Measurements from ENCODE around the gene TGFBI.

Gene TGFBI

GRCh38 chr5:136084698-136085097, 55.9 kb downstream of the TGFBI start:
- in situ Hi-C loops (cut with MboI; ENCODE audit: low sequenced_read_pairs): no loop called here

GRCh38 chr5:136086783-136087566, 58.2 kb downstream of the TGFBI start:
- in situ Hi-C loops (cut with MboI; ENCODE audit: low sequenced_read_pairs): no loop called here

DNA sequence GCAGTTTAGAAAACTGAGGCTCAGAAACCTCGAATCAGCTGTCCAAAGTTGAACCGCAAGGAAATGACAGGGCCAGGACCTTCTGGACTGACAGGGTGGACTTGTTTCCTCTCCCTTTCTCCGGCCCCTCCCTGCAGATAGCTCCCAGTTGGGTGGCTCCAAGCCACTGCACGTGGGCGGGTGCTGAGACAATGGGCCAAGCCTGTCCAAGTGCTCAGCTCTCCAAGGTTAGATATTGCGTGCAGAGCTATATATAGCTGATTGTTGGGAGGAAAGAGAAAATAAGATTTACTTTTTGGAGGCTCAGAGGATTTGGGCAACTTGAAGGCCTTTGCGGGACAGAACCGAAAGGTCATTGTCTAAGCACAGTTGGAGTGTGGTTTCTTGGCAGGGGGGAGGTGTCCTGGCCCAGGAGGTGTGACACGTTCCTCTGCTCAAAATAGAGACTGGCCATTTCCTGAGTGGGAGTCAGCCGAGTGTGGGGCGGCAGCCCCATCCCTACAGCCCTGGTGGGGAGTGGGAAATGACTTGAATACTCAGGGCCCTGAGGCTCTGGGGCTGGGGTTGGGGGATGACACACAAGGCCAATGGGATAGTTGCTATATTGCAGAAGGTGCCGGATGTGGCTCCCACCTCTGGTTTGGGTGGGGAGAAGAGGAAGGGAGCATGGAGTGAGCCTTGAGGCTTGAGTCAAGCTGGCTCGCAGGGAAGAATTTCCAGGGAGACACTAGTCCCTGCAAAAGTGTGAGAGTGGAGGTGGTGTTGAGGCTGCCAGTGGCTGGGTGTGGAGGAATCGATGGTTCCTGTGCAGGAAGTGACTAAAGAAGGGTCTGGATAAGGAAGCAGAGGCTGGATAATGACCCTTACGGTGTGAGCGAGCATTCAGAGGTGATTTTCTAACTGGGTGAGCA, 59.4 kb downstream of the TGFBI start:
- in situ Hi-C loops (cut with MboI; ENCODE audit: low sequenced_read_pairs): no loop called here

- in situ Hi-C loops (cut with MboI; ENCODE audit: low sequenced_read_pairs): no loop called here
Measured at GRCh38 chr5:136089791-136090190, 61.0 kb downstream of the TGFBI start.

DNA sequence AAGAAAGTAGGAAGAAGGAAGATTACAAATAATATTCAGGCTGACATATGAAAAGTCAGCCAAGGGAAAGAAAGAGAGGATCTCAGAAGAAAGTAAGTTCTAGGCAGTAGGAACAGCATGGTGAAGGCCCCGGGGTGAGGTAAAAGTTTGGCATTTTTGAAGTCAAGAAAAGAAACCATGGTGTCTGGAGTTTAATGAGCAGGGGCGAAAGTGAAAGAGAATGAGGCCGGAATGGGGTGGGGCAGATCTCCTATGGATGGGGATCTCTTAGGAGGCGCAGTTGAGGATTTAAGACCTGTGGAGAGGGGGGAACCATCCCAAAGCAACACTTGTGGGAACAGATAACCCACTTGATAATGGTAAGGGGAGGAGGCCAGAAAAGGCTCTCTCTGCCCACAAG, 61.5 kb downstream of the TGFBI start:
- in situ Hi-C loops (cut with MboI; ENCODE audit: low sequenced_read_pairs): no loop called here

GRCh38 chr5:136094189-136094912, 65.6 kb downstream of the TGFBI start:
- in situ Hi-C loops (cut with MboI; ENCODE audit: low sequenced_read_pairs): no loop called here

- in situ Hi-C loops (cut with MboI; ENCODE audit: low sequenced_read_pairs): no loop called here
Measured at GRCh38 chr5:136094913-136095641, 66.3 kb downstream of the TGFBI start.

DNA sequence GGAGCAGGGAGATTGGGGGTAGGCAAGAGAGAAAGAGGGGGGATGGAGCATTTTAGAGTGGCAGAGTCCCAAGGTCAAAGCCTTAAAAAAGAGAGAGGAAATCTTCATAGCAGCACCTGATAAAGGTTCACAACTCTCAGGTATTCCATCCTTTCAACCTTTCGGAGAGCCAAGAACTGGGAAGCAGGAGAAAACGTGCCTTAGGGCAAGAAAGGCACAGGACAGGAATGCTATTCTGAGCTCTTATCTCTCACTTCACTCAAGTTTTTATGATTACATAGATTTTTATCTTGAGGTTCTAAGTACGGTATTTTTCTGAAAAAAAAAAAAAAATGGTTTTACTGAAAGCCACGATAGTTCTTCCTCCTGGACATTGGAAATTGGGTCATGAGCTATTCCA, 69.4 kb downstream of the TGFBI start:
- in situ Hi-C loops (cut with MboI; ENCODE audit: low sequenced_read_pairs): no loop called here

GRCh38 chr5:136099870-136100269, 71.1 kb downstream of the TGFBI start:
- in situ Hi-C loops (cut with MboI; ENCODE audit: low sequenced_read_pairs): no loop called here

DNA sequence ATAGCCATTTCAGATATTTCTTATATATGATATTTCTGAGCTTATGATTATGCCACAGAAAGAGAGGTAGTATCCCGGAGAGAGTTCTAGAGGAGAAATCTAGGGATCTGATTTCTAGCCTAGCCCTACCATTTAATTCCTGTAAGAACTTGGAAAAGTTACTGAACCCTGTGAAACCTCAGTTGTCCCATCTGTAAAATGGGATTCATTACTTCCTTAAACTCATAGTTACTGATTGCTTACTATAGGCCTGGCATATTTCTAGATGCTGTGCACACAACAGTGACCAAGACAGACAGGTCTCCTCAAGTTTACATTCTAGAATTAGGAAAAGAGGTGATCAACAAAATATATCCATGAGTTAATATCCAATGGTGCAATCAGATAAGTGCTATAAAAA, 73.1 kb downstream of the TGFBI start:
- in situ Hi-C loops (cut with MboI; ENCODE audit: low sequenced_read_pairs): no loop called here

- in situ Hi-C loops (cut with MboI; ENCODE audit: low sequenced_read_pairs): no loop called here
Measured at GRCh38 chr5:136103118-136103517, 74.3 kb downstream of the TGFBI start.

DNA sequence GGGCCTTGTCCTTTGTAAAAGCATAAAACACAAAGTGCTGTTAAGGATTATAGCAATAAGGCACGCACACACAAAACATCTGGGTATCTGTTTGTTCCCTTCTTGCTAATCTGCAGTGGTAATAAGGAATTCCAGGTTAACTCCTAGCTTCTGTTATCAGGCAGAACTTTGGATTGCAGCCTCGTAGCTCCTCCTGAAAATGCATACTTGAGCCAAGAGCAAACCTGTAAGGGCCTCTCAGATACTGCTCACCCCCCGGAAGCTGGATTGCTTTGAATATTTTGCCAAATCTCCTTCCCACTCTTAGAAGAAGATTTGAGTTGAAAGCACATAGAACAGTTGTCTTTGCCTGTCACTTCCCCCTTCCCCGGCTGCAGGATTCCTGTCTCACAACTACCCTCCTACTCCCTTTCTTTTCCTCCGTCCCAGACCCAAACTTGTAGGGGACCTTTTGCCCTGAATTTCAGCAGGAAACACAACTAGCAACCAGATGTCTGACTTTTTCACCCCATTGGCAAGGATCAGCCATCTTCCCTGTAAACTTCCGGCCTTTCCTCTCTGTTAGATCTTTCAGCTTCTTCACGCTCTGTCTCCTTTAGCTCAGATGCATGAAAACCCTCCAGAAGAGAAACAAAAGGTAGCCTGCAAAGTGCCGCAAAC, 75.6 kb downstream of the TGFBI start:
- in situ Hi-C loops (cut with MboI; ENCODE audit: low sequenced_read_pairs): no loop called here

DNA sequence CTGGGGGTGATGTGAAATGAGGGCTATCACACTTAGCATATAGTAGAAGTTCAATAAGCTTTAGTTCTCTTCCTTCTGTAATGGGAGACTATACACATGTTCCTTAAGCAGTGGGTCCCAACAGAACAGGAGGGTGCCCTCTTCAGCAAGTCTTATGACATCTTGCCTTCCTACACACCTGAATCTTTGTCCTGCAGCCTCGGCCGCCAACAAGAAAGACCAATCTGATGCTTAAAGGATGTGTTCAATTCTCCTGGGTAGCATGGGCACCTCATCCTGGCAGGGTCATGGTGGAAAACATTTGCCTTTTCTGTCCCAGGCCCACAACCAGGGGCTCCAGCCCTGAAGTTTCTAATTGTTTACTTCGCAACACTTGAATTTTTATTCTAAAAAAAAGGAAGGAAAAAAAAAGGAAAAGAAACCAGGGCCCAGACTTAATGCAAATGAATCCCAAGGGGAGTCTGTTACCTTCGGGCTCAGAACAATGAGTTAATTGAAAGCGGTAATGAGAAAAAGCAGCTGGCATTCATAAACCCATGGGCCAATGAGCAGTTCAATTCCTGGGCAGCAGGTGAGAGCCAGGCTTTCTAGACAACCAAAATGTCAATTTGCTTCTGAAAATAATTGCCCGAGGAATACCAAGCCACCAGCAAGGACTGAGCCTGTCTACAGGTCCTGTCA, 77.7 kb downstream of the TGFBI start:
- in situ Hi-C loops (cut with MboI; ENCODE audit: low sequenced_read_pairs): no loop called here

- in situ Hi-C loops (cut with MboI; ENCODE audit: low sequenced_read_pairs): no loop called here
Measured at GRCh38 chr5:136108180-136108611, 79.4 kb downstream of the TGFBI start.

DNA sequence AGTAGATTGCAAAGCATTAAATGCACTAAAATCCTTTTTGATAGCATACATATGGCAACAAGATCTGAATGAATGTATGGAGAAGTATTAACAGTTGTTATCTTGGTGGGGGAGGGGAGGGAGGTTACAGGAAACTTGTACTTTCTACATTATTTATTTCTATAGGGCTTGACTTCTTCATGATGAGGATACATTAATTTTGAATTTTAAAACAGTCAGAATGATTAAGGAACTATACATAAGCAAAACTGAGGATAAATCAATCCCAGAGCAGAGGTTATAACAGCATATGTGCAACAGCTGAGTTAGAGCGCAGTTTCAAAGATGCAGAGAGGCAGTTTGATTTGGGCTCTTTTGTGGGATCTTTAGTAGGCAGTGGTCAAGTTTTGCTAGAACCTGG, 80.0 kb downstream of the TGFBI start:
- in situ Hi-C loops (cut with MboI; ENCODE audit: low sequenced_read_pairs): no loop called here

GRCh38 chr5:136109453-136110135, 80.8 kb downstream of the TGFBI start:
- in situ Hi-C loops (cut with MboI; ENCODE audit: low sequenced_read_pairs): no loop called here
